Measurements from ENCODE around the gene KRT77. TPM values are rescaled to one million over a fixed set of nuclear protein-coding genes. Genes with fewer than 3 reads are reported as not detected.

KRT77 gene
- total RNA-seq, 1 experiment from 2014 or later = not detected

- Histone ChIP-seq H4K20me1 (ENCODE audit: insufficient read depth, low read depth, low read length) (no peaks in the 10 kb centered on the region), H3K4me1 (ENCODE audit: low read length) (peaks cover 16% of the 10 kb centered on the region), H3K27ac (ENCODE audit: low read length) (no peak overlapping the region), H3K9ac (ENCODE audit: low read length) (no peak overlapping the region), H3K9me2 (replicated peaks; ENCODE audit: insufficient read depth, low read length) (no peaks in the 10 kb centered on the region), H3K4me2 (ENCODE audit: low read depth, low read length, poor library complexity, severe bottlenecking) (no peak overlapping the region), H3K79me2 (ENCODE audit: low read length) (no peaks in the 10 kb centered on the region), H3K36me3 (ENCODE audit: insufficient read depth, low read length) (no peaks in the 10 kb centered on the region), H3K27me3 (ENCODE audit: low read length) (no peaks in the 10 kb centered on the region), H2AFZ (ENCODE audit: low read length) (no peak overlapping the region), H3K4me3 (ENCODE audit: low read length) (no peak overlapping the region), H3K9me3 (ENCODE audit: low read length) (no peaks in the 10 kb centered on the region)
- DNase-seq = no peak
Observed at GRCh38 chr12:52708010-52708409, 4.7 kb upstream of the KRT77 start.

DNA sequence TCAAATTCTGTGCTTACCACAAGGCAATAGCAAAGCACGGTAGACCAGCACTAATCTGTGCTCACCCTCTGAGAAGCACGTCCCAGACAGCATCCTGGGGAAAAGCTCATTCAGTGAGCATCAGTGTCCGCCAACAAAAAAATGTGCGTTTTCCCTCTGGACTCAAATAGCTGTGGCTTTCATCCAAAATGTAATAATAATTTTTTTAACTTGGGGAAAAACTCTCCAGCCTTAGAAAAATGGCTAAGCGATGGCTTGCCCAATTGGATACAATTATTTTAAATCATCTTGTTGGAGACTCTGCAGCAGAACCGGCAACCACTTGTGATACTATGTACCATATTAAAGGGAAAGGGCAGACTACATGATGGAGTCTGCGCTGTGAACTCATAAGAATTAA is 1.1 kb upstream of the KRT77 start:
- Histone ChIP-seq H3K79me2 (ENCODE audit: low read length) (no peaks in the 10 kb centered on the region), H3K9me2 (replicated peaks; ENCODE audit: insufficient read depth, low read length) (no peaks in the 10 kb centered on the region), H4K20me1 (ENCODE audit: insufficient read depth, low read depth, low read length) (no peaks in the 10 kb centered on the region), H3K36me3 (ENCODE audit: insufficient read depth, low read length) (no peaks in the 10 kb centered on the region), H3K9me3 (ENCODE audit: low read length) (no peaks in the 10 kb centered on the region), H3K27ac (ENCODE audit: low read length) (no peak overlapping the region), H2AFZ (ENCODE audit: low read length) (no peak overlapping the region), H3K27me3 (ENCODE audit: low read length) (no peaks in the 10 kb centered on the region), H3K4me1 (ENCODE audit: low read length) (peaks cover 8% of the 10 kb centered on the region; the same call in 1 of the 2 replicates), H3K4me2 (ENCODE audit: low read depth, low read length, poor library complexity, severe bottlenecking) (no peak overlapping the region), H3K9ac (ENCODE audit: low read length) (no peak overlapping the region), H3K4me3 (ENCODE audit: low read length) (no peak overlapping the region)
- DNase-seq = no peak

- Histone ChIP-seq H2AFZ (ENCODE audit: low read length) (no peak overlapping the region), H3K4me1 (ENCODE audit: low read length) (peaks cover 8% of the 10 kb centered on the region; the same call in 1 of the 2 replicates), H3K79me2 (ENCODE audit: low read length) (no peaks in the 10 kb centered on the region), H4K20me1 (ENCODE audit: insufficient read depth, low read depth, low read length) (no peaks in the 10 kb centered on the region), H3K9me3 (ENCODE audit: low read length) (no peaks in the 10 kb centered on the region), H3K27me3 (ENCODE audit: low read length) (no peaks in the 10 kb centered on the region), H3K27ac (ENCODE audit: low read length) (no peak overlapping the region), H3K9ac (ENCODE audit: low read length) (no peak overlapping the region), H3K4me3 (ENCODE audit: low read length) (no peak overlapping the region), H3K4me2 (ENCODE audit: low read depth, low read length, poor library complexity, severe bottlenecking) (no peak overlapping the region), H3K9me2 (replicated peaks; ENCODE audit: insufficient read depth, low read length) (no peaks in the 10 kb centered on the region), H3K36me3 (ENCODE audit: insufficient read depth, low read length) (no peaks in the 10 kb centered on the region)
- DNase-seq = no peak
Observed at GRCh38 chr12:52703878-52704277, 554 bp upstream of the KRT77 start.

GRCh38 chr12:52702338-52702737 is 986 bp downstream of the KRT77 start:
- Histone ChIP-seq H3K27ac (ENCODE audit: low read length) (no peak overlapping the region), H3K9me3 (ENCODE audit: low read length) (no peaks in the 10 kb centered on the region), H3K9me2 (replicated peaks; ENCODE audit: insufficient read depth, low read length) (no peaks in the 10 kb centered on the region), H3K9ac (ENCODE audit: low read length) (no peak overlapping the region), H3K27me3 (ENCODE audit: low read length) (no peaks in the 10 kb centered on the region), H3K4me1 (ENCODE audit: low read length) (peaks cover 8% of the 10 kb centered on the region; the same call in 1 of the 2 replicates), H3K36me3 (ENCODE audit: insufficient read depth, low read length) (no peaks in the 10 kb centered on the region), H2AFZ (ENCODE audit: low read length) (no peak overlapping the region), H4K20me1 (ENCODE audit: insufficient read depth, low read depth, low read length) (no peaks in the 10 kb centered on the region), H3K4me3 (ENCODE audit: low read length) (no peak overlapping the region), H3K79me2 (ENCODE audit: low read length) (no peaks in the 10 kb centered on the region), H3K4me2 (ENCODE audit: low read depth, low read length, poor library complexity, severe bottlenecking) (no peak overlapping the region)
- no peak for DNase-seq

- Histone ChIP-seq H3K27me3 (ENCODE audit: low read length) (no peaks in the 10 kb centered on the region), H3K4me3 (ENCODE audit: low read length) (no peak overlapping the region), H3K4me2 (ENCODE audit: low read depth, low read length, poor library complexity, severe bottlenecking) (no peak overlapping the region), H2AFZ (ENCODE audit: low read length) (no peak overlapping the region), H3K79me2 (ENCODE audit: low read length) (no peaks in the 10 kb centered on the region), H3K4me1 (ENCODE audit: low read length) (peaks cover 8% of the 10 kb centered on the region; the same call in 1 of the 2 replicates), H3K27ac (ENCODE audit: low read length) (no peak overlapping the region), H3K9me3 (ENCODE audit: low read length) (no peaks in the 10 kb centered on the region), H3K9me2 (replicated peaks; ENCODE audit: insufficient read depth, low read length) (no peaks in the 10 kb centered on the region), H4K20me1 (ENCODE audit: insufficient read depth, low read depth, low read length) (0 out of 2 replicates have a peak, but pooled peaks cover 7% of the 10 kb centered on the region), H3K9ac (ENCODE audit: low read length) (no peak overlapping the region), H3K36me3 (ENCODE audit: insufficient read depth, low read length) (no peaks in the 10 kb centered on the region)
- DNase-seq = no peak
Observed at GRCh38 chr12:52701281-52701680, 2.0 kb downstream of the KRT77 start.

DNA sequence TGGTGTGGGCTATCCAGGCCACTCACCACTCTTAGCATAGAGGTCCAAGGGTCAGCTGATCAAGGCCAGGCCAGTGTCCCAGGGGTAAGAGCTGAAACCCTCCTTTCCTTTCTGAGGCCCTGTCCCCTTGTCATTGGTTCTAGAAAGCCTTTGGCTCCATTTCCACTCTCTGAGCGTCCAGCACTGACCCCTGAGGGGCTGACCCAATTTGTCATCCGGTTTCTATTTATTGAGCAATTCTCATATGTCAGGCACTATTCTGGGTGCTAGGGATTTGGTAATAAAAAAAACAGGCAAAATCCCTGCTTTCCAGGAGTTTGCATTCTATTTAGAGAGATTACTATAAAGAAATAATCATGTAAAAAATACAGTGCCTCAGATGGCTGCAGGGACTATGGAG is 3.4 kb downstream of the KRT77 start:
- Histone ChIP-seq H3K27me3 (ENCODE audit: low read length) (no peaks in the 10 kb centered on the region), H3K79me2 (ENCODE audit: low read length) (no peaks in the 10 kb centered on the region), H3K4me2 (ENCODE audit: low read depth, low read length, poor library complexity, severe bottlenecking) (no peak overlapping the region), H3K27ac (ENCODE audit: low read length) (no peak overlapping the region), H3K9me3 (ENCODE audit: low read length) (no peaks in the 10 kb centered on the region), H3K4me3 (ENCODE audit: low read length) (no peak overlapping the region), H3K9ac (ENCODE audit: low read length) (no peak overlapping the region), H3K4me1 (ENCODE audit: low read length) (peaks cover 8% of the 10 kb centered on the region; the same call in 1 of the 2 replicates), H4K20me1 (ENCODE audit: insufficient read depth, low read depth, low read length) (0 out of 2 replicates have a peak, but pooled peaks cover 7% of the 10 kb centered on the region), H2AFZ (ENCODE audit: low read length) (no peak overlapping the region), H3K36me3 (ENCODE audit: insufficient read depth, low read length) (no peaks in the 10 kb centered on the region), H3K9me2 (replicated peaks; ENCODE audit: insufficient read depth, low read length) (no peaks in the 10 kb centered on the region)
- DNase-seq = no peak

- H3K9me2 ChIP-seq (replicated peaks; ENCODE audit: insufficient read depth, low read length) = no peaks in the 10 kb centered on the region
- 0 out of 2 replicates have a peak, but pooled peaks cover 7% of the 10 kb centered on the region for H4K20me1 ChIP-seq (ENCODE audit: insufficient read depth, low read depth, low read length)
- peaks cover 8% of the 10 kb centered on the region; the same call in 1 of the 2 replicates for H3K4me1 ChIP-seq (ENCODE audit: low read length)
- H3K36me3 ChIP-seq (ENCODE audit: insufficient read depth, low read length) = no peaks in the 10 kb centered on the region
- H3K27ac ChIP-seq (ENCODE audit: low read length) = no peak overlapping the region
- H3K79me2 ChIP-seq (ENCODE audit: low read length) = no peaks in the 10 kb centered on the region
- no peaks in the 10 kb centered on the region for H3K9me3 ChIP-seq (ENCODE audit: low read length)
- DNase-seq = no peak
- no peaks in the 10 kb centered on the region for H3K27me3 ChIP-seq (ENCODE audit: low read length)
- H3K4me3 ChIP-seq (ENCODE audit: low read length) = no peak overlapping the region
- no peak overlapping the region for H3K9ac ChIP-seq (ENCODE audit: low read length)
- H2AFZ ChIP-seq (ENCODE audit: low read length) = no peak overlapping the region
- H3K4me2 ChIP-seq (ENCODE audit: low read depth, low read length, poor library complexity, severe bottlenecking) = no peak overlapping the region
Observed at GRCh38 chr12:52699373-52699772, 4.0 kb downstream of the KRT77 start.

GRCh38 chr12:52698651-52699340 is 4.5 kb downstream of the KRT77 start:
- no peaks in the 10 kb centered on the region for H3K27me3 ChIP-seq (ENCODE audit: low read length)
- no peaks in the 10 kb centered on the region for H3K36me3 ChIP-seq (ENCODE audit: insufficient read depth, low read length)
- 0 out of 2 replicates have a peak, but pooled peaks cover 7% of the 10 kb centered on the region for H4K20me1 ChIP-seq (ENCODE audit: insufficient read depth, low read depth, low read length)
- no peak for DNase-seq
- no peak overlapping the region for H3K4me2 ChIP-seq (ENCODE audit: low read depth, low read length, poor library complexity, severe bottlenecking)
- H3K27ac ChIP-seq (ENCODE audit: low read length) = no peak overlapping the region
- no peak overlapping the region for H2AFZ ChIP-seq (ENCODE audit: low read length)
- no peak overlapping the region for H3K4me3 ChIP-seq (ENCODE audit: low read length)
- H3K9ac ChIP-seq (ENCODE audit: low read length) = no peak overlapping the region
- H3K9me2 ChIP-seq (replicated peaks; ENCODE audit: insufficient read depth, low read length) = no peaks in the 10 kb centered on the region
- no peaks in the 10 kb centered on the region for H3K79me2 ChIP-seq (ENCODE audit: low read length)
- peaks cover 7% of the 10 kb centered on the region; the same call in 1 of the 2 replicates for H3K4me1 ChIP-seq (ENCODE audit: low read length)
- H3K9me3 ChIP-seq (ENCODE audit: low read length) = no peaks in the 10 kb centered on the region
